GM15510 (cell line): ENCODE data around the gene CSMD2.

Source experiments
- POLR2A ChIP-seq: IDR thresholded peaks from 3 replicates; pipeline ENCODE4 v1.6.1; 2011; ENCODE audit warnings: borderline replicate concordance; ENCODE audit not compliant: insufficient read length; ENCODE audit errors: extremely low read depth

The CSMD2 gene

GRCh38 chr1:34164771-34165391 is at the start of gene CSMD2:
Gene CSMD2, minus strand, starts transcription at chr1:34165230. Its CDS starts 133 bp downstream, at chr1:34165097.
- no peak for TF ChIP-seq POLR2A

- no peak for TF ChIP-seq POLR2A
Observed at GRCh38 chr1:34213956-34214355, 48.9 kb upstream of the CSMD2 start.

- TF ChIP-seq POLR2A = no peak
Observed at GRCh38 chr1:34212673-34213072, 47.6 kb upstream of the CSMD2 start.

- TF ChIP-seq POLR2A = no peak
Observed at GRCh38 chr1:34199927-34200326, 34.9 kb upstream of the CSMD2 start.

GRCh38 chr1:34192621-34193020 is 27.6 kb upstream of the CSMD2 start:
- TF ChIP-seq POLR2A = no peak

- TF ChIP-seq POLR2A = no peak
Observed at GRCh38 chr1:34190692-34191091, 25.7 kb upstream of the CSMD2 start.

- TF ChIP-seq POLR2A = no peak
Observed at GRCh38 chr1:34188985-34189384, 24.0 kb upstream of the CSMD2 start.

GRCh38 chr1:34188418-34188817 is 23.4 kb upstream of the CSMD2 start:
- no peak for TF ChIP-seq POLR2A

GRCh38 chr1:34186741-34187494 is 21.9 kb upstream of the CSMD2 start:
- TF ChIP-seq POLR2A = no peak

GRCh38 chr1:34178072-34178471 is 13.0 kb upstream of the CSMD2 start:
- TF ChIP-seq POLR2A = no peak

GRCh38 chr1:34176830-34177603 is 12.0 kb upstream of the CSMD2 start, which contains the start of gene C1orf94:
Gene C1orf94, plus strand, starts transcription at chr1:34176907. Its CDS starts 883 bp downstream, at chr1:34177790.
- TF ChIP-seq POLR2A = no peak

GRCh38 chr1:34175744-34176143 is 10.7 kb upstream of the CSMD2 start:
- no peak for TF ChIP-seq POLR2A

GRCh38 chr1:34167389-34167788 is 2.4 kb upstream of the CSMD2 start:
- no peak for TF ChIP-seq POLR2A

GRCh38 chr1:34166625-34167361 is 1.8 kb upstream of the CSMD2 start:
- no peak for TF ChIP-seq POLR2A
